ENCODE data around the gene EML1.
A peak's percentile ranks its signal among the peaks of the same experiment; 100 is the strongest.

The EML1 gene

DNA sequence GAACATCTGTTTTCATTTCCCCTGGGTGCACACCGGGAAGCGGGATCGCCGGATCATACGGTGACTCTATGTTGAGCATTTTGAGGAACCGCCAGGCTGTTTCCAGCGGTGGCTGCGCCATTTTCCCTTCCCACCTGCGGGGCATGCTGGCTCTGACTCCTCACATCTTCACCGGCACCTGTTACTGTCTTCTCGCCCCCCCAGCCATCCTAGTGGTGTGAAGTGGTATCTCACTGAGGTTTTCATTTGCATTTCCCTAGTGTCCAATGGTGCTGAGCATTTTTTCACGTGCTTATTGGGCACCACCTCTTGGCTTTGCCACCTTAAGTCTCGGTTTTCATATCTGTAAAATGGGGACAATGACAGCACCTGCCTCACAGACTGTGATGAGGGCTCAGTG is 44.1 kb upstream of the EML1 start:
- H3K9me3 ChIP-seq (replicated peaks in 1 of 11): no peaks in the 10 kb centered on the region
- H3K27me3 ChIP-seq: peaks cover 0 to 64% (median 0%) of the 10 kb centered on the region in 11 experiments; a peak in 6 of 22 replicates
- H3K4me1 ChIP-seq: peaks cover 52 to 96% (median 91%) of the 10 kb centered on the region in 10 experiments
- peaks cover 0 to 20% (median 0%) of the 10 kb centered on the region in 11 experiments; a peak in 4 of 22 replicates for H4K20me1 ChIP-seq
- H3K27ac ChIP-seq: peak overlapping the region in 4 of 11 experiments; percentile 38 to 62 (median 46); a peak in 8 of 22 replicates
- peak overlapping the region in 2 of 11 experiments; percentile 7 to 32; a peak in 2 of 22 replicates for H3K9ac ChIP-seq
- TF ChIP-seq Cebpa-rat (IDR thresholded peaks at IDR 0.05): no peak
- H3K4me2 ChIP-seq: peak overlapping the region; percentile 46 to 98 (median 92)
- no peaks in the 10 kb centered on the region for H3K36me3 ChIP-seq
- no peak overlapping the region for H3K4me3 ChIP-seq

DNA sequence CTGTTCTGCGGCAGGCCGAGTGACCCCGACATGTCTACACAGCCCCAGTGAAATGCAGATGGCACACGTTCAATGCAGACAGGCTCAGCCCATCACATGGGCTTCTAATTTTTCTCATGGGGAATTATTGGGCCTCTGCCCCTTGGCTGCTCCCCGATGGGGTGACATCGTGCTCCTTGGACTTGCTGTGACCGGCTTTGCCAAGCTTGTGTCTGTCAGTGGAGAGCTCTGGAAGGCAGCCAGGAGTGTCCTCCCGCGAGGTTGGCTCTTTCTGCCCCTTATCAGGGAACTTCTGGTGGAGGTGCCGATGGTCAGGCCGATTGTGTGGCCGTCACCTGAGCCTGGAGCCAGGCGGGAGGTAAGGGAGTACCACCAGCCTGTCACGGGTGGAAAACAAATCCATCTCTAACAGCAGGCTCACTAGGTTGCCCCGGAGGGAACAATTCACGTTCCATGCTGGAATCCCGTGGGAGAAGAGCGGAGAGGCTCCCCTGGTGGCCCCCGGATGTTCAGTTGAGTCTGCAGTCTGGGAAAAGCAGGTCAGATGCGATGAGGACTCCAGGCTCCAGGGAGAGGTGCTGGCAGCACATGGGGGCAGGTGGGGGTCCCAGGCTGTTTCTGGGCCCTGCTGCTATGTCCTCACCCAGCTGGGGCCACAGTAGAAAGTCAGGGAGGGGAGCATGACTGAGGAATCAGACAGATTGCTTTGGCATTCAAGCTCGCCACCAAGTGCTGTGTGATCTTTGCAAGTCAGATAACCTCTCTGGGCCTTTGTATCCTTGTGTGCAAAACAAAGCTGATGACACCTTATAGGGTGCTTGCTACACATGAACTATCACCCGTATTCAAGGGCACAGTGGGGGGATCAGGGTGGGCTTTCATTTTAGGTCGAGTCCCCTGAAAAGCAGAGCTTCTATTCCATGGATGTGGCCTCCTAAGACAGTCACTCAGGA is 43.2 kb upstream of the EML1 start:
- H3K27ac ChIP-seq: peak overlapping the region in 4 of 11 experiments; percentile 24 to 62 (median 38); a peak in 7 of 22 replicates
- peak overlapping the region; percentile 46 to 98 (median 92) for H3K4me2 ChIP-seq
- no peaks in the 10 kb centered on the region for H3K36me3 ChIP-seq
- H4K20me1 ChIP-seq: peaks cover 0 to 20% (median 0%) of the 10 kb centered on the region in 11 experiments; a peak in 4 of 22 replicates
- no peak for TF ChIP-seq Cebpa-rat (IDR thresholded peaks at IDR 0.05)
- H3K27me3 ChIP-seq: peaks cover 0 to 64% (median 0%) of the 10 kb centered on the region in 11 experiments; a peak in 6 of 22 replicates
- peaks cover 61 to 100% (median 99%) of the 10 kb centered on the region in 10 experiments for H3K4me1 ChIP-seq
- no peaks in the 10 kb centered on the region for H3K9me3 ChIP-seq (replicated peaks in 1 of 11)
- no peak overlapping the region for H3K4me3 ChIP-seq
- peak overlapping the region in 4 of 11 experiments; percentile 7 to 52 (median 29); a peak in 6 of 22 replicates for H3K9ac ChIP-seq

DNA sequence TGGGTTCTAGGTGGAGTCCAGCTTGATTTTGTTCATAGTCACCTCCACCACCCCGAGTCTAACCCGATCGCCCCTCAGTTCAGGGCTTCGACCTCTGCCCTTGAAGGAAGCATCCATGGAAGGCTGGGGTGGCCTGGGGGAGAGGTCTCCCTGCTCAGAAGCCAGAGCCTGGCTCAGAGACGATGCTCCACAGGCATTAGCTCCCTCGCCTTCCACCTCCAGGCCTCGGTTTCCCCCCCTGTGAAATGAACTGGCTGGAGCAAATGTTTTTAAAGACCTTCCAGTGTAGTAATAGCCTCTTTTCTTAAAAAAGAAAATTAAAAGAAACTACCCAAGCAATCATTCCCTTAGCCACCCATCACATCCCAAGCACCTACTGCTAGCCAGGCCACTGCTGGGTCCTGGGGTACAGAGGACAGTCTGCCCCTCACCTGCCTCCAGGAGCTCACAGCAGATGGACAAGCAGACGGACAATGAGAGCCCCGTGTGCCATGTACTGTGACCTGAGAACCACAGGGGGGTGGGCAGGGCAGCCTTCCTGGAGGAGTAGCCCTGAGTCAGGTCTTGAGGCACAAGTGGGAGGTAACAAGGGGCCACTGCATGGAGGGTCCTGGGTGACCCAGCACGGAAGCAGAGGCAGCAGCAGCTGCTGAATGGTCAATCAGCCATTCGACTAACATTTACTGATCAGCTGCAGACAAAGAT is 42.3 kb upstream of the EML1 start:
- Histone ChIP-seq H3K4me2 (peak overlapping the region in 9 of 11 experiments; percentile 85 to 98 (median 94); a peak in 17 of 22 replicates), H4K20me1 (peaks cover 0 to 20% (median 0%) of the 10 kb centered on the region in 11 experiments; a peak in 4 of 22 replicates), H3K27ac (peak overlapping the region in 3 of 11 experiments; percentile 4 to 62 (median 38); a peak in 3 of 22 replicates), H3K4me3 (no peak overlapping the region), H3K36me3 (no peaks in the 10 kb centered on the region), H3K4me1 (peaks cover 69 to 100% (median 99%) of the 10 kb centered on the region in 10 experiments), H3K9me3 (replicated peaks in 1 of 11) (no peaks in the 10 kb centered on the region), H3K9ac (peak overlapping the region in 3 of 11 experiments; percentile 7 to 32 (median 23); a peak in 4 of 22 replicates), H3K27me3 (peaks cover 0 to 63% (median 0%) of the 10 kb centered on the region in 11 experiments; a peak in 6 of 22 replicates)
- no peak for TF ChIP-seq Cebpa-rat (IDR thresholded peaks at IDR 0.05)

DNA sequence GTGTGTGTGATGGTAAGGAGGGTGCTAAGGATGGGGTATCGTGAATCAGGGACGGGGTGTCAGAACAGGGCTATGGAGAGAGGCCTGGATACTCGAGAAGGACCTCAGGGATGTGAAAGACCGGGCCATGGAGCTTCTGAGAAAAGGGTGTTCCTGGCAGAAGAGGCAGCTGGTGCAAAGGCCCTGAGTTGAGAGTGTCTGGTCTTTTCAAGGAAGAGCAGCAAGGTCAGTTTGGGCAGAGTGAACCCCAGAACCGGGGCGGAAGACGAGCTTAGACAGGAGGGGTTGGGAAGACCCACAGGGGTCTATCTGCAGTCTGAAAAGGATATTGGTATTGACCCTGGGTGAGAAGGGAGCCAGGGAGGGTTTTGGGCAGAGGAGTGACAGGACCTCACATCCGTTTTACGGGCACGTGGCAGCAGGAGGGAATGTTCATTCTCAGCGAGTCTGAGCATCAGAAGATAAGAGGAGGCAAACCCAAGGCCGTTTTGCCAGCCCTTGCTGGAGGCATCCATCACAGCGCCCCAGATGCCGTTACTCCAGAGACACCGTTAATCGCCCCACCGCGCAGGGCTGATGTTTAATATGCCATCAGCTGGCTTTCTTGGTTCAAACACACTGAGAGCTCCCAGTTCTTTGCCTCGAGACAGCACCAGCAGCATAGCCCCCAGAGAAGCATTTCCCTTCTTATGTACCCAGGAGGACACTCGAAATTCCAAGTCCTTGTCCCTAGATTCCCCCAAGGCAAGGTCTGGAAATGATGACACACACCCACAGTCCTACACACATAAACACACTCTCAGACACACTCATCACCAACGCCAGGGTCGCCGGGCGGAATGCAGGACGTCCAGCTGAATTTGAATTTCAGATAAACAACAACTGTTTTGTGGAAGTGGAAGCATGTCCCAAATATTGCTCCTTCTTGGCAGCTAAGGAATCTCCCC is 41.4 kb upstream of the EML1 start:
- peak overlapping the region; percentile 78 to 98 (median 92) for H3K4me2 ChIP-seq
- H3K9ac ChIP-seq: peak overlapping the region in 6 of 11 experiments; percentile 42 to 70 (median 50); a peak in 11 of 22 replicates
- H3K4me1 ChIP-seq: peaks cover 69 to 100% (median 99%) of the 10 kb centered on the region in 10 experiments
- no peaks in the 10 kb centered on the region for H3K36me3 ChIP-seq
- H4K20me1 ChIP-seq: peaks cover 0 to 20% (median 0%) of the 10 kb centered on the region in 11 experiments; a peak in 4 of 22 replicates
- no peak for TF ChIP-seq Cebpa-rat (IDR thresholded peaks at IDR 0.05)
- peaks cover 0 to 58% (median 0%) of the 10 kb centered on the region in 11 experiments; a peak in 6 of 22 replicates for H3K27me3 ChIP-seq
- peak overlapping the region in 7 of 11 experiments; percentile 22 to 62 (median 52); a peak in 12 of 22 replicates for H3K27ac ChIP-seq
- no peaks in the 10 kb centered on the region for H3K9me3 ChIP-seq (replicated peaks in 1 of 11)
- peak overlapping the region in 5 of 10 experiments; percentile 4 to 48 (median 35); a peak in 3 of 20 replicates for H3K4me3 ChIP-seq

DNA sequence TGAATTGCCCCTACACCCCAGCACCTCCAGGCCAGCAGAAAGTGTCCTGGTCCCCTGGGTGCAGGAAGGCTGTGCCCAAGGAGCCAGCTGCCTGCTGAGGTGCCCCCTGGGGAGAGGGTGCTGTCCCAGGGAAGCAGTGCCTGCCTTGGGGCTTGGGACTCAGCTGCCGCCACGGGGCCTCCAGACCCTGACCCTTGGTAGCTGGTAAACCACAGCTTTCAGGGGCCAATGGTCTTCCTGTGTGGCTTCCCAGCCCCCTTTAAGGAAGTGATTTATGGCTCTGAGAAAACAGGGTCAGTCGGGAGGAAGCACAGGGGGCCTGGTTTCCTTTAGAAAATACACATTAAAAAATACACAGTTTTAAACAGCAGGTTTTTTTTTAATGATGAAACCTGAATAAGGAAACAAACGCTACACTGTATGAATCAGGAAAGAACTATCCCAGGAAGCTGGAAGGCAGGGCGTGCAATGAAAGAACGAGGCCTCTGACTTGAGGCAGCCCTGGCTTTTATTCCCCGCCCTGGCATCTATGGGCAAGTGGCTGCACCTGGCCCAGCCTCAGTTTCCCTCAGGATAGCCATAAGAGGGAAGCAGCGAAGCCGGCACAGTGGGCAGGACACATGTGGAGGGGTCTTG is 40.6 kb upstream of the EML1 start:
- H4K20me1 ChIP-seq: peaks cover 0 to 20% (median 0%) of the 10 kb centered on the region in 11 experiments; a peak in 4 of 22 replicates
- no peak for TF ChIP-seq Cebpa-rat (IDR thresholded peaks at IDR 0.05)
- peaks cover 69 to 100% (median 99%) of the 10 kb centered on the region in 10 experiments for H3K4me1 ChIP-seq
- peak overlapping the region in 8 of 11 experiments; percentile 33 to 70 (median 50); a peak in 14 of 22 replicates for H3K9ac ChIP-seq
- no peaks in the 10 kb centered on the region for H3K36me3 ChIP-seq
- H3K9me3 ChIP-seq (replicated peaks in 1 of 11): no peaks in the 10 kb centered on the region
- H3K27ac ChIP-seq: peak overlapping the region in 9 of 11 experiments; percentile 22 to 62 (median 52); a peak in 14 of 22 replicates
- H3K27me3 ChIP-seq: peaks cover 0 to 58% (median 0%) of the 10 kb centered on the region in 11 experiments; a peak in 6 of 22 replicates
- H3K4me2 ChIP-seq: peak overlapping the region; percentile 78 to 98 (median 92)
- H3K4me3 ChIP-seq: peak overlapping the region in 8 of 10 experiments; percentile 4 to 48 (median 38); a peak in 10 of 20 replicates

DNA sequence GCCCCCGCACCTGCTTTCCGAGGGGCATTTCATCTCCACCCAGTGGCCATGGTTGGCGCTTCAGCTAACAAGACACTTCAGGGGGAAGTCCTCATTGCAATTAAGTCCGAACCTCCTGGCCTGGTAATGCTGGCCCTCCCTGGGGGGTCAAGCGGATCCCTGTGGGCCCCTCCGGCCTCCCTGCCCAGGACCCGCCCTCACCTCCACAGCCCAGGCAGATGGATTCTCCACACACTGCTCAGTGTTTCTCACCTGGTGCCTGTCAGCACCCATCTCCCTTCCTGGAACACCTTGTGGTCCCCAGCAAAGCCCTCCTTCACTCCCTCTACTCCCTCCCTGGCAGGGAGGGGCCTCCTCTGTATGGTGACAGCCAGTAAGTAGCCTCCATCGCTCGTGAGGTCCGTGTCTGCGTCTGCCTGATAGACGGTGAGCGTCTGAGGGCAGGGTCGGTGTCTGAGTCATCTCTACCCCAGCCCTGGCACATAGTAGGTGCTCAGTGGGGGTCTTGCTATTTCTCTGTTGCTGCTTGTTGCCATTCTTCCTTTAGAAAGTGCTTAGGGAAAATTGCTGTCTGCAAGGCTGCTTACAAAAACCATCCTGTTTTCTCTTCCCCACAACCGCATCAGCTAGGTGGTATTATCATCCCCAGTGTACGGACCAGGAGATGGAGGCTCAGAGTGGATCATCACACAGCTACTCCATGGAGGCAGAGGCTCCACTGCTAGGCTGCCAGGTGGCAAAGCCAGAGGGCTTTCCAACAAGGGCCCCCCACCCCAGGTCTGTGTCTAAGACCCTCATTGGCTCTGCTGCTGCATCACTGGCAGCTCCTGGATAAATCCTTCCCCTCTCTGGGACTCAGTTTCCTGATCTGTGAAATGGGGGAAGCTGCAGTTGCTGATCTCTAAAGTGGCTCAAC is 39.7 kb upstream of the EML1 start:
- Histone ChIP-seq H3K27ac (peak overlapping the region in 6 of 11 experiments; percentile 20 to 88 (median 68); a peak in 9 of 22 replicates), H3K27me3 (peaks cover 0 to 51% (median 0%) of the 10 kb centered on the region in 11 experiments; a peak in 6 of 22 replicates), H3K4me2 (peak overlapping the region; percentile 70 to 98 (median 92)), H4K20me1 (peaks cover 0 to 20% (median 0%) of the 10 kb centered on the region in 11 experiments; a peak in 4 of 22 replicates), H3K36me3 (no peaks in the 10 kb centered on the region), H3K4me3 (0 out of 20 replicates have a peak overlapping the region, but pooled peaks of 2 of the 10 experiments have one; percentile 11 to 28), H3K4me1 (peaks cover 78 to 100% (median 99%) of the 10 kb centered on the region in 10 experiments), H3K9me3 (replicated peaks in 1 of 11) (no peaks in the 10 kb centered on the region), H3K9ac (peak overlapping the region in 4 of 11 experiments; percentile 58 to 70 (median 62); a peak in 9 of 22 replicates)
- no peak for TF ChIP-seq Cebpa-rat (IDR thresholded peaks at IDR 0.05)
